Hepatocyte (in vitro differentiated cells): ENCODE data around the gene CCDC196.
"Not testable (repeated sequence)": the region's sequence is repeated elsewhere in the genome, so short reads cannot be mapped to it uniquely, and the experiment has no call there.

Experiments
- CTCF ChIP-seq: fragments of 200-600 bp; sonication (generic); IDR thresholded peaks from 2 replicates; pipeline ENCODE4 v1.5.1; 2016; ENCODE audit warnings: antibody characterized with exemption, mild to moderate bottlenecking; ENCODE audit not compliant: poor library complexity
- EZH2 ChIP-seq: fragments of 200-600 bp; sonication (generic); IDR thresholded peaks from 2 replicates; pipeline ENCODE4 v1.6.1; 2016; ENCODE audit warnings: antibody characterized with exemption, mild to moderate bottlenecking, borderline replicate concordance
- EZH2phosphoT487 ChIP-seq: fragments of 200-600 bp; sonication (generic); IDR thresholded peaks from one replicate; pipeline ENCODE4 v1.6.1; 2018; ENCODE audit warnings: antibody characterized with exemption, mild to moderate bottlenecking, low read depth, moderate library complexity; ENCODE audit not compliant: unreplicated experiment, severe bottlenecking

- TF ChIP-seq CTCF, EZH2, EZH2phosphoT487: not testable (repeated sequence)
These were observed 59.0 kb downstream of the CCDC196 start for GRCh38 chr14:66545191-66545590.
